Measurements from ENCODE around the gene PGBD2.
"Not testable (repeated sequence)": the region's sequence is repeated elsewhere in the genome, so short reads cannot be mapped to it uniquely, and the experiment has no call there.

The PGBD2 gene

DNA sequence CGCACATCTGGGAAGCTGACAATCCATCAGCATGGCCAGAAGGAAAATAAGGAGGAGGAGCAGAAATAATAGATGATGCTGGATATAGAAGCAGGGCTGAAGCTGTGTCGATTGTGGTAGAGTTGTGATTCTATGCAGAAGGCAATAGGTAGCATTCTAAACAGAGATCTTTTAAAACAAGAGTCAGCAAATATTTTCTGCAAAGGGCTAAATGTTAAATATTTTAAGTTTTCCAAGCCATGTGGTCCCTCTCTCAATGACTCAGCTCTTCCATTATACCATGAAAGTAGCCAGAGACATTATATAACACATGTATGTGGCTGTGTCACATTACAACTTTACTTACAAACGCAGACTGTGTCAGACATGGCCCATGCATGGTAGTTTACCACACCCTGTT lies 21.2 kb downstream of the PGBD2 start:
- not testable (repeated sequence) for H3K4me1 ChIP-seq (ENCODE audit: insufficient read depth, low read length); H3K9me3 ChIP-seq (ENCODE audit: control insufficient read depth, insufficient read depth, low read length); H3K9ac ChIP-seq (ENCODE audit: low read depth, low read length); H3K36me3 ChIP-seq (ENCODE audit: insufficient read depth, low read length)

DNA sequence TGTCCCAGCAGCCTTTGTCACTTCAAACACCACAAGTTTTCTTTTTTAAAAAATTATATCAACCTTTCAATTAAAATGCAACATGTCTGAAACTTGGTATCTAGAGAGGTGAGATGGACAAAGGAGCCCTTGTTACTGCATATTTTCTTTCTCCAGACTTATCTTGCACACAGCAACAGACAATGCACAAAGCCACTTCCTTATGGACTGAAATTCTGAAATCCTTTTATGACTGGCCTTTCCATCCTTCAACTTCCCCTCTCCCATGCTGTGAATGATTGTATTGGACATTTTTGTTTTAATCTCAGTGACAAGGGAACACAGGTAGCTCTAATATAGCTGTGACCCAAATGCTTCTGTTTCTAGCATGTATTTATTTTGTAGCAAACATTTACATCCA lies 22.1 kb downstream of the PGBD2 start:
- H3K4me1 ChIP-seq (ENCODE audit: insufficient read depth, low read length); H3K36me3 ChIP-seq (ENCODE audit: insufficient read depth, low read length); H3K9me3 ChIP-seq (ENCODE audit: control insufficient read depth, insufficient read depth, low read length); H3K9ac ChIP-seq (ENCODE audit: low read depth, low read length): not testable (repeated sequence)

GRCh38 chr1:248930037-248930436 lies 24.0 kb downstream of the PGBD2 start:
- not testable (repeated sequence) for H3K4me1 ChIP-seq (ENCODE audit: insufficient read depth, low read length); H3K36me3 ChIP-seq (ENCODE audit: insufficient read depth, low read length); H3K9me3 ChIP-seq (ENCODE audit: control insufficient read depth, insufficient read depth, low read length); H3K9ac ChIP-seq (ENCODE audit: low read depth, low read length)

GRCh38 chr1:248938173-248938809 lies 32.3 kb downstream of the PGBD2 start:
- not testable (repeated sequence) for H3K36me3 ChIP-seq (ENCODE audit: insufficient read depth, low read length); H3K4me1 ChIP-seq (ENCODE audit: insufficient read depth, low read length); H3K9me3 ChIP-seq (ENCODE audit: control insufficient read depth, insufficient read depth, low read length)

DNA sequence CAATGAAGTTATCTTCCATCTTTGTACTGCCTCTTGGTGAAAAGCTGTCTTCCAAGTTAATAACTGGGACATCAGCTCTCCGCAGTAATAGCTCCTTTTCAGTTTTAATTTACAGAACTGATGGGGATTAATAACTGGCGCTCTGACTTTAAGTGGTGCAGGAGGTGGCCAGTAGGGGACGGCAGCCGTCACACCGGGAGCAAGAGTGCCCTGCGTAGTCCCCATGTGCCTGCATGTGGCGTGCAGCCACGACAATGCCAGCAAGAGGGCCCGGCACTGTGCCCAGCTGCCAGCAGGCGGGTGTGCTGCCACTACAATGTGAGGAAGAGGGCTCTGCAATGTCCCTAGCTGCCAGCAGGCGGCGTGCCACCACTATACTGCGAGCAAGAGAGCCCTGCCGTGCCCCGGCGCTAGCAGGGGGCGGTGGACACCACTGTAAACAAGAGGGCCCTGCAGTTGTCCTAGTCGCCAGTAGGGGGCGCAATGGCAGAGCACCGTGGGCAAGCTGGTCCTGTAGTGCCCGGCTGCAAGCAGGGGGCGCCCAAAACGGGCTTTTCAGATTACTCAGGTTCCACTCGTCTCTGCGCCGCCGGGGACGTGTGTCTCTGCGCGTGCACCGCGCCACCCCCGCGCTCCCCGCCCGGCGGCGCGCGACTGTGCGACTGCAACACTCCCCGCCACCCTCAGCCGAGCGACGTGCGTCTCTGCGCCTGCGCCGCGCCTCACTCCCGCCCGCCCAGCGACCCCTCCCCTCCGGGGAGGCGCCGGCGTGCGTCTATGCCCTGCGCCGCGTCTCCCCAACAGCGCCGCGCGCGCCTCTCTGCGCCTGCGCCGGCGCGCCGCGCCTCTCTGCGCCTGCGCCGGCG lies 38.3 kb downstream of the PGBD2 start:
- not testable (repeated sequence) for H3K36me3 ChIP-seq (ENCODE audit: insufficient read depth, low read length); H3K9ac ChIP-seq (ENCODE audit: low read depth, low read length); H3K4me1 ChIP-seq (ENCODE audit: insufficient read depth, low read length); H3K9me3 ChIP-seq (ENCODE audit: control insufficient read depth, insufficient read depth, low read length)

More at GRCh38 chr1:248938173-248938809, 32.3 kb downstream of the PGBD2 start:
- not testable (repeated sequence) for H3K9ac ChIP-seq (ENCODE audit: low read depth, low read length)

DNA sequence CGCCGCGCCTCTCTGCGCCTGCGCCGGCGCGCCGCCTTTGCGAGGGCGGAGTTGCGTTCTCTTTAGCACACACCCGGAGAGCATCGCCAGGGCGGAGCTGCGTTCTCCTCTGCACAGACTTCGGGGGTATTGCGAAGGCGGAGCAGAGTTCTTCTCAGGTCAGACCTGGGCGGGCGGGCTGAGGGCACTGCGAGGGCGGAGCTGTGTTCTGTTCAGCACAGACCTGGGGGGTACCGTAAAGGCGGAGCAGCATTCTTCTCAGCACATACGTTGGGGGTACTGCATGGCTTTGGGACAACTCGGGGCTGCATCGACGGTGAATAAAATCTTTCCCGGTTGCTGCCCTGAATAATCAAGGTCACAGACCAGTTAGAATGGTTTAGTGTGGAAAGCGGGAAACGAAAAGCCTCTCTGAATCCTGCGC lies 39.0 kb downstream of the PGBD2 start:
- H3K4me1 ChIP-seq (ENCODE audit: insufficient read depth, low read length); H3K36me3 ChIP-seq (ENCODE audit: insufficient read depth, low read length); H3K9me3 ChIP-seq (ENCODE audit: control insufficient read depth, insufficient read depth, low read length); H3K9ac ChIP-seq (ENCODE audit: low read depth, low read length): not testable (repeated sequence)

DNA sequence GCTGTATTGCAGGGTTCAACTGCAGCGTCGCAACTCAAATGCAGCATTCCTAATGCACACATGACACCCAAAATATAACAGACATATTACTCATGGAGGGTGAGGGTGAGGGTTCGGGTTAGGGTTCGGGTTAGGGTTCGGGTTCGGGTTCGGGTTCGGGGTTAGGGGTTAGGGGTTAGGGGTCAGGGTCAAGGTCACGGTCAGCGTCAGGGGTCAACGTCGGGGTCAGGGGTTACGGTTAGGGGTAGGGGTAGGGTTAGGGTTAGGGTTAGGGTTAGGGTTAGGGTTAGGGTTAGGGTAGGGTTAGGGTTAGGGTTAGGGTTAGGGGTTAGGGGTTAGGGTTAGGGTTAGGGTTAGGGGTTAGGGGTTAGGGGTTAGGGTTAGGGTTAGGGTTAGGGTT lies 39.4 kb downstream of the PGBD2 start:
- H3K36me3 ChIP-seq (ENCODE audit: insufficient read depth, low read length); H3K4me1 ChIP-seq (ENCODE audit: insufficient read depth, low read length); H3K9ac ChIP-seq (ENCODE audit: low read depth, low read length); H3K9me3 ChIP-seq (ENCODE audit: control insufficient read depth, insufficient read depth, low read length): not testable (repeated sequence)

DNA sequence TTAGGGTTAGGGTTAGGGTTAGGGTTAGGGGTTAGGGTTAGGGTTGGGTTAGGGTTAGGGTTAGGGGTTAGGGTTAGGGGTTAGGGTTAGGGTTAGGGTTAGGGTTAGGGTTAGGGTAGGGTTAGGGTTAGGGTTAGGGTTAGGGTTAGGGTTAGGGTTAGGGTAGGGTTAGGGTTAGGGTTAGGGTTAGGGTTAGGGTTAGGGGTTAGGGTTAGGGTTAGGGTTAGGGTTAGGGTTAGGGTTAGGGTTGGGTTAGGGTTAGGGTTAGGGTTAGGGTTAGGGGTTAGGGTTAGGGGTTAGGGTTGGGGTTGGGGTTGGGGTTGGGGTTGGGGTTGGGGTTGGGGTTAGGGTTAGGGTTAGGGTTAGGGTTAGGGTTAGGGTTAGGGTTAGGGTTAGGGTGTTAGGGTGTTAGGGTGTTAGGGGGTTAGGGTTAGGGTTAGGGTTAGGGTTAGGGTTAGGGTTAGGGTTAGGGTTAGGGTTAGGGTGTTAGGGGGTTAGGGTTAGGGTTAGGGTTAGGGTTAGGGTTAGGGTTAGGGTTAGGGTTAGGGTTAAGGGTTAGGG lies 39.9 kb downstream of the PGBD2 start:
- not testable (repeated sequence) for H3K9ac ChIP-seq (ENCODE audit: low read depth, low read length); H3K36me3 ChIP-seq (ENCODE audit: insufficient read depth, low read length); H3K4me1 ChIP-seq (ENCODE audit: insufficient read depth, low read length); H3K9me3 ChIP-seq (ENCODE audit: control insufficient read depth, insufficient read depth, low read length)
